HTERT RPE-1 (cell line): Measurements from ENCODE around the gene TAGLN.
"Not testable (repeated sequence)": the region's sequence is repeated elsewhere in the genome, so short reads cannot be mapped to it uniquely, and the experiment has no call there.

ENCODE experiments used
- in situ Hi-C: fragments of 300-500 bp; cut with MboI; formaldehyde crosslinking; loops from 4 replicates; pipeline ENCODE4 v1.14.3; 2020; ENCODE audit warnings: low sequenced_read_pairs

TAGLN gene

GRCh38 chr11:117195258-117195657 is 3.9 kb upstream of the TAGLN start:
- in situ Hi-C loops, result no loop called here

GRCh38 chr11:117195761-117196160 is 3.4 kb upstream of the TAGLN start:
- in situ Hi-C loops, result no loop called here

DNA sequence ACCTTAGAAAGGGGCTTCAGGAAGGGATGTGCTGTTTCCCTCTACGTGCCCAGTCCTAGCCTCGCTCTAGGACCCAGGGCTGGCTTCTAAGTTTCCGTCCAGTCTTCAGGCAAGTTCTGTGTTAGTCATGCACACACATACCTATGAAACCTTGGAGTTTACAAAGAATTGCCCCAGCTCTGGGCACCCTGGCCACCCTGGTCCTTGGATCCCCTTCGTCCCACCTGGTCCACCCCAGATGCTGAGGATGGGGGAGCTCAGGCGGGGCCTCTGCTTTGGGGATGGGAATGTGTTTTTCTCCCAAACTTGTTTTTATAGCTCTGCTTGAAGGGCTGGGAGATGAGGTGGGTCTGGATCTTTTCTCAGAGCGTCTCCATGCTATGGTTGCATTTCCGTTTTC is 2.2 kb upstream of the TAGLN start:
- in situ Hi-C loops, result no loop called here

DNA sequence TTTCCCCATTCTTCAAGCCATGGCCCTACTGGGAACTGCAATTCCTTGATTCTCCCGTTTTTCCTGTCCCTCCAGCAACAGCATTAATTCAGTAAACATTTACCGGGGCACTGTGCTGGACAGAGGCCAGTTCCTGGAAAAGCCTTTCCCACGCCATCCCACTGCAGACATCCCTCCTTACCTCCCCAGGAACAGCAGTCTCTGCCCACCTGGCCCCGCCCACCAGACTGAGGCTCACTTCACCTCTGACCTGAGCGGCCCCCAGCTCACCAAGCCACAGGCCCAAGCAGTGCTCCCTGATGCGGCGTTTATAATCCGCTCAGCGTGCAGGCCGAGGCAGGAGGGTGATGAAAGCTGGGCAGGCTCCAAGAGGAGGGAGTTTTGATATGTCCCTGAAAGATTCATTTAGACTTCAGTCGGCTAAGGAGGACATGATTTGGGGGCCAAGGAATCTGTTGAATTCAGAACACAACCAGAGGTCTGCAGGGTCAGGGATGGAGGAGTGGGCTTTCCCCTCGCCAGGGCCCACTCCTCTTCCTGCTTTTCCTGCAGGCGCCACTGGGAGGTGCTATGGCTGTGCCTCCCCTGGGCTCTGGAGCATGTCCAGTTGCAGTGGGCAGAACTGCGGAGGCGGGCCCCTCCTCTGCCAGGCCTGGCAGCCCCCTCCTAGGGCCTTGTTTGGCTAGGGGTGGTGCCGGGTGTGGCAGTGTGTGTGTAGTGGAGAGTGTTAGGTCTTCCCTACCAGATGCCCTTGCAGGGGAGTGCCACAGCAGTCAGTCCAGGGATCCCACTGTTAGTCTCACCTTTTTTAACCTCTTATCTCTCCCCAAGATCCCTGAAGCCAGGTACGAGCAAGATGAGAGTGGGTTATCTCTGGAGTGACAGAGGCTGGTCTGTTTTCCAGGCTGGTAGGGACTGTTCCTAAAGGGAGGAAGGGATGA is 1.4 kb upstream of the TAGLN start:
- in situ Hi-C loops, result no loop called here

DNA sequence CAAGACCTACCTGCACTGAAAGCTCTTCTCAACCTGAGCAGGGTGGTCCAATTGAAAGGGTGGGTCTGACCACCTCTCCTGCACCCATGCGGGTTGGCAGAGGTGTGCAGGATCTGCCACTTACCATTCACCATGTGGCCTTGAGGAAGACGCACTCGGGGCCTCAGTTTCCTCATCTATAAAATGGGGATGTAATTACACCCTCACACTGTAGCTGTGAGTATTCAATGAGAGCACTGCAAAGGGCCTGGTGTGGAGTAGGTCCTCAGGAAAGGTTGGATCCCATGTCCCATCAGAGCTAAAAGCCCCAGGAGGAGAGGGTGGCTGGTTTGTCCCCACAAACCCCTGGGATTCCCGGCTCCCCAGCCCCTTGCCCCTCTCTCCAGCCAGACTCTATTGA is 557 bp upstream of the TAGLN start:
- in situ Hi-C loops, result no loop called here

- in situ Hi-C loops, result no loop called here
Observed at GRCh38 chr11:117199916-117200812, 994 bp downstream of the TAGLN start.

GRCh38 chr11:117200813-117201657 is 1.9 kb downstream of the TAGLN start:
- in situ Hi-C loops, result no loop called here

DNA sequence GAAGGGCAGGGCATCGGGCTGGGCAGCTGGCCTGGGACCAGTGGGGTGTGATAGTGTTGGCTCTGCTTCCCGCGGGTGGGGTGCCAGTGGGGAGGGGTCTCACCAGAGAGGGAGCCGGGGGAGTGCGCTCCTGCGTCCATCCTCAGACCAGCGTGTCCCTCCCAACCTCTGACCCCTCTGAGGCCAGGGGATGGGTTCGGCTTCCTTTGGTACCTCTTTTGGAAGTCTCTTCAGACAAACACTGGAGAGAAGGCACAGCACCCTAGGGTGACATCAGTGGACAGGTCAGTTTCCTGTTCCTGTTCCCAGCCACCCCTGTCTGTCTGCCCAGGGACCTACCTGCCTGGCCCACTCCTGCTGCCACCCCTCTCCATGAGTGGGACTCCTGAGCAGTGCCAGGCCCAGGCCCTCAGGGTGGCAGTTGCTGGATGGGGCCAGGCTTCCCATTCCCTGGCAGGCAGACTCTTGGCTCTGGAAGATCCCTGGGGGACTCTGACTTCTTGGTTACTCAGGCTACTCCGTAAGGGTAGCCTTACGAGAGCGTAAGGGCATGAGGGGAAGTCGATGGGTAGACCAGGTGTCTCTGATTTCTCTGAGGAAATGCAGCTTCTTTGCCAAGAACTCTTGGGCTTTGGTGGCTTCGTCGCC is 2.6 kb downstream of the TAGLN start:
- in situ Hi-C loops, result no loop called here

DNA sequence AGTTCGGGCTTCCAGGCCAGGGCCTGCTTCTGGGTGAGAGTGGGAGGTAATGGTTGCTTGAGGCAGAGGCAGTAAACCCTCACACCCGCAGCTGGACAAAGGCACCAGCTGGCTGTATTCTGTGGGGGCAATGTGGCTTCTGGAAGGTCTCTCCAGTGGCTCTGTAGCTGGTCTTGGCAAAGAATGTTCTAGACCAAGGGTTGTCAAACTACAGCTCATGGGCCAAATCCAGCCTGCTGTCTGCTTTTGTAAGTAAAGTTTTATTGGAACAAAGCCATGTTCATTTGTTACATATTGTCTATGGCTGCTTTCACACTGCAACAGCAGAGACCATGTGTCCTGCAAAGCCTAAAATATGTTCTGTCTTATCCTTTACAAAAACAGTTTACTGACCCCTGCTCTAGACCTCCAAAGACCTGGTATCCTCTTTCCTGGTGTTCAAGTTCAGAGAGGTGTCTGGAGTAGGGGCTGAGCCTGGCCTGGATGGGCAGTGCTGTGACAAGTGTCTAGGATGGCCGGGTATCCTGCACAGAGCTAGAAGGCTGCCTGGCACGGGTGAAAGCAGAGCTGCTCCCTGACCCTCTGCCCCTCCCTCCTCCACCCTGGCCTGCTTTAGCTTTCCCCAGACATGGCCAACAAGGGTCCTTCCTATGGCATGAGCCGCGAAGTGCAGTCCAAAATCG is 3.4 kb downstream of the TAGLN start:
- in situ Hi-C loops, result no loop called here

- in situ Hi-C loops, result no loop called here
Observed at GRCh38 chr11:117203069-117203407, 3.9 kb downstream of the TAGLN start.

- in situ Hi-C loops, result no loop called here
Observed at GRCh38 chr11:117204283-117205080, 5.3 kb downstream of the TAGLN start.

DNA sequence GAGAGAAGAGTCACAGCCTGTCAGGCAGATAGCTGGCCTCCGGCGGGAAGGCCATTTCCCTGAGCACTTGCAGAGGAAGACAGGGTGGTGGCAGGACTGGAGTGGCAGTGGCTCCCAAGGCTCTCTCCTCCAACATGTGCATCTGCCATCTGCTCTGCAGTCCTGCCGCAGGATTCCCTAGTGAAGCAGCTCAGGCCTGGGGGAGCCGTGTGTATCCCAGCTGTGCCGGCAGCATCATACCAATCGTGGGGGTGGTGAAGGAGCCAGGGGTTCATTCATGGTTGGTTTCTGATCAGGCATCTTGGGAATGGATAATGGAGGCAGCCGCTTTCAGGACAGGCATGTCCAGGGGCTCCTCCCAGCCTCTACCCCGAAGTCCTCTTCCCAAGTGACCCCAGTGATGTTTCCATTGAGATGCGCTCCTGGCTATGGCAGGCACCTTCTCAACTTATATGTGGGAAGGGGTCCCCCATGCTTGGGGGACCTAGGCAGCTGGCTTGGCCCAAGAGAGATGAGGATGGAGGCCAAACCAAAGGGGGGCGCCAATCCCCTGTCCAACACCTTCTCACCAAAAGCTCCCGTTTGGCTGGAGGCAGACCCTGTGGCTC is 6.1 kb downstream of the TAGLN start:
- in situ Hi-C loops, result no loop called here

DNA sequence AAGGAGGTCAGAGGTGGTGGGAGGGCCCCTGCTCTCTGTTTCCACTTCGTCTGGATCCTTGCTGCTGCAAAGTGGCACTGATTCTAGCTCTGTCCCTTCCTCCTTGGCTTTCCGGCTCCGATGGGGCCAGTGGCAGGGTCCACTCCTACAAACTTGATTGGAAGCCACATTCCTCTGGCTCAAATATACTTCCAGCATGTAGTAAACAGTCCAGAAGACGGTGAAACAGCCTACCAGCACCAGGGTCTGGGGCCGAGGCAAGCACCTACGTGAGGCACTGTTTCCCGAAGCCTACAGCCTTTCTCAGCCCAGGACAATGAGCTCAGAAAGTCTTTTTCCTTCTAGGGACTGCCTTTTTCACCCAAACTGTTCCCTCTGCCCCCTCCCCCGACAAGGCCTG is 6.9 kb downstream of the TAGLN start:
- in situ Hi-C loops, result not testable (repeated sequence)

DNA sequence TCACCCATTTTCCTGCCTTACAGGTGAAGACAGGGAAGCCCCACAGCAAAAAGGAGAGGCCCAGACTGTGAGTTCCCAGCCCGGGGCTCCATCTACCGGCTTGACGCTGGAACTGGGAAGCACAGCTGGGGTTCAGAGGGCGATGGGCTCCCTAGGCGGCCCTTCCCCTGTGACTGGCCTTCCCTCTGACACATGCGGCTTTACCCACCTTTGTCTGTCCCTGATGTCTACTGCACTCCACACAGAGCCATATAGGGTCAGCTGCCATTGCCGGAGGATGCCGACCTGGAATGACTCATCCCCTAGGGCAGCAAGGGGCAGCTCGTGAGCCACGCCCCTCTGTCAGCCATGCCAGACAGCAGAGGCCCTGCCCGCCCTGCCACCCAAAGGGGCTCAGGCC is 7.7 kb downstream of the TAGLN start:
- in situ Hi-C loops, result not testable (repeated sequence)

DNA sequence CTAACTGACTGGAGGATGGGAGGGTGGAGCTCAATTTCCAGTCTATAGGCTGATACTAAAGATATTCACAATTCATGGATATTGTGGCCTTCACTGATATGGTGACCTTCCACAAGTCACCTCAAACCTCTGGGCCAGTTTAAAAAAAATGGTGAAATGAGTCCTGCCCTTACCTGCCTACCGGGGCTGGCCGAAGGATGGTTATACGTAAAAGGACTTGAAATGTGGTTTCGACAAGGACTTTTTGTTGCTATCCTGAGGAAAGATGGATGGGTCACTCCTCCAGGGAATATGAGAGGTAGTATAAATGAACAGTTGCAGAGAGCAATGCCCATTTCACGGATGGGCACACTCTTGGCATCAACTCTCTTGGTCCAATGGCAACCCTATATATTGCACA is 8.3 kb downstream of the TAGLN start:
- in situ Hi-C loops, result not testable (repeated sequence)

- in situ Hi-C loops, result not testable (repeated sequence)
Observed at GRCh38 chr11:117208710-117209109, 9.5 kb downstream of the TAGLN start.

DNA sequence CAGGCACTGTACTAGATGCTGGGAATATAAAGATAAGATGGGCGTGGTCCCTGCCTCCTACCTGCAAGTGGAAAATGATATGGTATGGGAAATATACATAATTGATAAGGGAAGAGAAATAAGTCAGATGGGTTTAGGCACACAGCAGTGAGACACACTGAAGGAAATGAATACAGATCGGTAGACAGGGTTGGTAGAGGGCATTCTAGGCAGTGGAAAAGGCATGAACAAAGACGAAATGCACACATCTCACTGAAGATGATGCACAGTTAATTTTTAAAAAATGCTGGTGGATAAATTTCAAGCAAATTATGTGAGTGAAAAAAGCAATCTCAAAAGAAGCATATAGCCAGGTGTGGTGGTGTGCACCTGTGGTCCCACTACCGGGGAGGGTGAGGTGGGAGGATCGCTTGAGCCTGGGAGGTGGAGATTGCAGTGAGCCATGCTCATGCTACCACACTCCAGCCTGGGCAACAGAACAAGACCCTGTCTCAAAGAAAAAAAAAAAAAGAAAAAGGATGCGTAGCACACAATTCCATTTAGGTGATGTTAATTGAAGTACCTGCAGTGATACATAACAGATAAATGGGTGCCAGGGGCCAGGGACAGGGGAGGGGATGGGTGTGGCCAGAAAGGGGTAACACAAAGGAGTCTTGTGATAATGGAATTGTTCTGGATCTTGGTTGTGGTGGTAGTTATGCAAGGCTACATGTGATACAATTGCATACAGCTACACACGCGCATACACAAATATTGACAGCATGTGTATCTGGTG is 10.4 kb downstream of the TAGLN start:
- in situ Hi-C loops, result not testable (repeated sequence)

DNA sequence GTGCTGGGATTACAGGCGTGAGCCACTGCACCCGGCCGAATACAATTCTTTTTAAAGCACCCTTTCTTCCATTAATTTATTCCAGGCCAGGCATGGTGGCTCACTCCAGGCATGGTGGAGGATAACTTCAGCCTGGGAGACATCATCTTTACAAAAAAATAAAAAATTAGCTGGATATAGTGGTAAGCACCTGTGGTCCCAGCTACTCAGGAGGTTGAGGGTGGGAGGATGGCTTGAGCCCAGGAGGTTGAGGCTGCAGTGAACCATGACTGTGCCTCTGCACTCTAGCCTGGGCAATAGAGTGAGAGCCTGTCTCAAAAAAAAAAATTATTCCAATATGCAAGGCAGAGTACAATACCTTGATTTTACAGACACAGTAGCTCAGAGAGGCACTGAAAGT is 11.4 kb downstream of the TAGLN start:
- in situ Hi-C loops, result no loop called here
